Activated effector memory CD4-positive, alpha-beta T cell treated with Interleukin-2 at 50 U/mL for 16 hours (primary cell): ENCODE measurements around the gene TMEM41B.
"Not testable (repeated sequence)": the region's sequence is repeated elsewhere in the genome, so short reads cannot be mapped to it uniquely, and the experiment has no call there.

Source experiments
- DNase-seq: peaks from one replicate; pipeline ENCODE4 v3.0.0-alpha.2; 2020

The TMEM41B gene

GRCh38 chr11:9304178-9304577 is 10.2 kb downstream of the TMEM41B start:
- no peak for DNase-seq

- no peak for DNase-seq
These were observed 11.9 kb downstream of the TMEM41B start for GRCh38 chr11:9302448-9302847.

GRCh38 chr11:9301720-9302119 is 12.7 kb downstream of the TMEM41B start:
- DNase-seq = no peak

GRCh38 chr11:9293646-9294045 is 20.7 kb downstream of the TMEM41B start:
- no peak for DNase-seq

- no peak for DNase-seq
These were observed 28.4 kb downstream of the TMEM41B start for GRCh38 chr11:9285850-9286587.

- DNase-seq = peak; percentile 28
These were observed 33.6 kb downstream of the TMEM41B start for GRCh38 chr11:9280655-9281301.

GRCh38 chr11:9277176-9277575 is 37.2 kb downstream of the TMEM41B start:
- DNase-seq = no peak

GRCh38 chr11:9276571-9276970 is 37.8 kb downstream of the TMEM41B start:
- DNase-seq = no peak

- no peak for DNase-seq
These were observed 39.7 kb downstream of the TMEM41B start for GRCh38 chr11:9274499-9275258.

GRCh38 chr11:9273376-9274336 is 40.7 kb downstream of the TMEM41B start:
- no peak for DNase-seq

- no peak for DNase-seq
These were observed 44.8 kb downstream of the TMEM41B start for GRCh38 chr11:9269492-9270013.

GRCh38 chr11:9267680-9268079 is 46.7 kb downstream of the TMEM41B start:
- no peak for DNase-seq

GRCh38 chr11:9266926-9267325 is 47.5 kb downstream of the TMEM41B start:
- DNase-seq = no peak

GRCh38 chr11:9266132-9266736 is 48.2 kb downstream of the TMEM41B start:
- no peak for DNase-seq

GRCh38 chr11:9265211-9266131 is 48.9 kb downstream of the TMEM41B start, which contains the start of gene DENND5A:
Gene DENND5A (minus strand): TSS chr11:9265350. CDS start chr11:9265069, 281 bp downstream.
- peak; percentile 37 for DNase-seq

- DNase-seq = no peak
These were observed 49.8 kb downstream of the TMEM41B start for GRCh38 chr11:9264316-9265210.

- no peak for DNase-seq
These were observed 50.5 kb downstream of the TMEM41B start for GRCh38 chr11:9263840-9264315.

GRCh38 chr11:9260838-9261146 is 53.6 kb downstream of the TMEM41B start:
- DNase-seq = not testable (repeated sequence)

GRCh38 chr11:9259981-9260837 is 54.2 kb downstream of the TMEM41B start:
- DNase-seq = no peak
